ENCODE results near the gene DZIP3.

DZIP3 gene

GRCh38 chr3:108698461-108698860 lies 108.9 kb downstream of the DZIP3 start:
- no peak for DNase-seq

- DNase-seq: no peak
Measured at GRCh38 chr3:108705045-108705444, 115.5 kb downstream of the DZIP3 start.

- no peak for DNase-seq
Measured at GRCh38 chr3:108713009-108713516, 123.5 kb downstream of the DZIP3 start.

GRCh38 chr3:108713816-108714215 lies 124.3 kb downstream of the DZIP3 start:
- DNase-seq: no peak

- no peak for DNase-seq
Measured at GRCh38 chr3:108718454-108718853, 128.9 kb downstream of the DZIP3 start.

- DNase-seq: no peak
Measured at GRCh38 chr3:108719178-108719806, 129.8 kb downstream of the DZIP3 start.

- no peak for DNase-seq
Measured at GRCh38 chr3:108722724-108723123, 133.2 kb downstream of the DZIP3 start.

- no peak for DNase-seq
Measured at GRCh38 chr3:108724101-108724500, 134.6 kb downstream of the DZIP3 start.

- no peak for DNase-seq
Measured at GRCh38 chr3:108728105-108728504, 138.6 kb downstream of the DZIP3 start.

GRCh38 chr3:108728934-108729333 lies 139.4 kb downstream of the DZIP3 start:
- no peak for DNase-seq

GRCh38 chr3:108736821-108737220 lies 147.3 kb downstream of the DZIP3 start:
- DNase-seq: no peak

GRCh38 chr3:108742929-108743328 lies 153.4 kb downstream of the DZIP3 start:
- DNase-seq: no peak

Measured in effector CD4-positive, alpha-beta T cell (primary cell).